ENCODE results near the gene PPP4R4. TPM values are rescaled to one million over a fixed set of nuclear protein-coding genes. Genes with fewer than 3 reads are reported as not detected.
"Not testable (repeated sequence)": the region's sequence is repeated elsewhere in the genome, so short reads cannot be mapped to it uniquely, and the experiment has no call there.

PPP4R4 gene
- total RNA-seq, 1 donor from 2014 or later, result not detected

DNA sequence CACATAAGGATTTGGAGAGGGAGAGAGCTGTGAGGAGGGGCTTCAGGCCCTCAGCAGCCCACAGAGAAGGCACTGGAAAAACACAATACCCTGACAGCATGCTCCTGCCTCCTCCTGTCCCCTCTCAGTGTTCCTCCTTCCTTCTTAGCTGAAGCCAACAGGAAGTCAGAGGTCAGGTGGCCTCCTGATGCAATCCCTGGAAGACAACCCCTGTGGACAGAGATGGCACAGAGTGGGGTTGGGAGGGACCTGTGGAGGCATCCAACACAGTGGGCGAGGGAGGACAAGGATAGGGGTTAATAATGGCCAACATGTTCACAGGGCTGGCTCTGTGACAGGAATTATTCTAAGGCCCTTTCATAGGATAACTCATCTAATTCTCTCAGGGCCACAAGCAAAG, 29.4 kb upstream of the PPP4R4 start:
- peaks cover 26% of the 10 kb centered on the region for H3K27me3 Mint-ChIP-seq (ENCODE audit: unreplicated experiment)
- H3K4me3 Mint-ChIP-seq (ENCODE audit: unreplicated experiment), result no peak overlapping the region
- DNase-seq (ENCODE audit: extremely low spot score, unreplicated experiment), result peak; percentile 48
- H3K9me3 Mint-ChIP-seq (ENCODE audit: unreplicated experiment), result no peaks in the 10 kb centered on the region
- H3K36me3 Mint-ChIP-seq (ENCODE audit: unreplicated experiment), result no peaks in the 10 kb centered on the region
- H3K4me1 Mint-ChIP-seq (ENCODE audit: unreplicated experiment), result no peaks in the 10 kb centered on the region
- TF ChIP-seq, protein P1, sequence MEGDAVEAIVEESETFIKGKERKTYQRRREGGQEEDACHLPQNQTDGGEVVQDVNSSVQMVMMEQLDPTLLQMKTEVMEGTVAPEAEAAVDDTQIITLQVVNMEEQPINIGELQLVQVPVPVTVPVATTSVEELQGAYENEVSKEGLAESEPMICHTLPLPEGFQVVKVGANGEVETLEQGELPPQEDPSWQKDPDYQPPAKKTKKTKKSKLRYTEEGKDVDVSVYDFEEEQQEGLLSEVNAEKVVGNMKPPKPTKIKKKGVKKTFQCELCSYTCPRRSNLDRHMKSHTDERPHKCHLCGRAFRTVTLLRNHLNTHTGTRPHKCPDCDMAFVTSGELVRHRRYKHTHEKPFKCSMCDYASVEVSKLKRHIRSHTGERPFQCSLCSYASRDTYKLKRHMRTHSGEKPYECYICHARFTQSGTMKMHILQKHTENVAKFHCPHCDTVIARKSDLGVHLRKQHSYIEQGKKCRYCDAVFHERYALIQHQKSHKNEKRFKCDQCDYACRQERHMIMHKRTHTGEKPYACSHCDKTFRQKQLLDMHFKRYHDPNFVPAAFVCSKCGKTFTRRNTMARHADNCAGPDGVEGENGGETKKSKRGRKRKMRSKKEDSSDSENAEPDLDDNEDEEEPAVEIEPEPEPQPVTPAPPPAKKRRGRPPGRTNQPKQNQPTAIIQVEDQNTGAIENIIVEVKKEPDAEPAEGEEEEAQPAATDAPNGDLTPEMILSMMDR (IDR thresholded peaks at IDR 0.05), result no peak
- no peak overlapping the region for H3K27ac Mint-ChIP-seq (ENCODE audit: unreplicated experiment)

DNA sequence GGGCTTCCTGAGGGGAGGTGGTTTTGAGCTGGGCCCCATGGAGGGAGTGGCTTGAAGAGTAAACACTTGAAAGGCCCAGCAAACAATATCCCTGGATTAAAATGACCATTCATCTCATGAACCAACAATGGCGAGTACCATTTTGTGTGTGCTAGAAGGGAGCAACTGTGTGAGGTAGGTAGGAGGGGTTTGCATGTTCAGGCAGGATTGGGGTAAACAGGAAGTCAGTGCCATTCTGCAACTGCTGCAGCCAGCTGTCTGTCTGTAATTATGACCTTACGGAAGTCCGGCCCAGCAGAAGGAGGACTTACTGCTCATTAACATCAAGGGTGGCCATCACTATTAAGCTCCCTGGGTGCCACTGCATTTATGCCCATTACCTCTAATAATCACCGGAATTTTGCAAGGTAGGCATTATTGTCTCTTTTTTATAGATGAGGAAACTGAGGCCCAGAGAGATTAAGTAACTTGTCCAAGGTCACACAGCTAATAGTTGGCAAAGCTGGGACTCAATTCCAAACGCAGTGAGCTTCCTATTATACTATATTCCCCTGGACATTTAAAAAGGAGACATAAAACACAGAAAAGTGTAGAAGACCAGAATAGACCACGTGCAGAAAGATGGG, 28.1 kb upstream of the PPP4R4 start:
- Mint-ChIP-seq H3K27me3 (ENCODE audit: unreplicated experiment) (peaks cover 36% of the 10 kb centered on the region), H3K4me3 (ENCODE audit: unreplicated experiment) (no peak overlapping the region), H3K4me1 (ENCODE audit: unreplicated experiment) (no peaks in the 10 kb centered on the region), H3K27ac (ENCODE audit: unreplicated experiment) (no peak overlapping the region), H3K9me3 (ENCODE audit: unreplicated experiment) (no peaks in the 10 kb centered on the region), H3K36me3 (ENCODE audit: unreplicated experiment) (no peaks in the 10 kb centered on the region)
- peak; percentile 34 for DNase-seq (ENCODE audit: extremely low spot score, unreplicated experiment)
- TF ChIP-seq, protein P1 (IDR thresholded peaks at IDR 0.05), result no peak

DNA sequence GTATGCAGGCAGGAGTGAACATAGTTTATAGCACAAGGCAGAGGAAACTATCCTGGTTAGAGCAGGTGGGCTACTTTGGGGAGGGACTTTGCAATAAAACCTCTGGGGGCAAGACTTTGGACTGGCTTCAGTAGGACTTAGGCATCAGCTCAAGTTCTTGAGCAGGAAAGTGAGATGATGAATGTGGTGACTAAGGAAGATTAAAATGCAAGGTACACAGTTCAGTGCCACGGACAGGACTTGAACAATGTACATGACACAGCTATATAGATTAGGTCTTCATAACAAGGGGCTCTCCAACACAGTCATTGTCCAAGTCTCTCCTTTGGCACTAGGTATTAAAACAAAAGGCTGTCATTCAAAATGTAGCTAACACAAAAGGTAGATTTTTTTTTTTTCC, 21.4 kb upstream of the PPP4R4 start:
- Mint-ChIP-seq H3K9me3 (ENCODE audit: unreplicated experiment) (no peaks in the 10 kb centered on the region), H3K27me3 (ENCODE audit: unreplicated experiment) (peaks cover 60% of the 10 kb centered on the region), H3K4me3 (ENCODE audit: unreplicated experiment) (no peak overlapping the region), H3K27ac (ENCODE audit: unreplicated experiment) (no peak overlapping the region), H3K4me1 (ENCODE audit: unreplicated experiment) (no peaks in the 10 kb centered on the region), H3K36me3 (ENCODE audit: unreplicated experiment) (no peaks in the 10 kb centered on the region)
- no peak for DNase-seq (ENCODE audit: extremely low spot score, unreplicated experiment)
- TF ChIP-seq, protein P1 (IDR thresholded peaks at IDR 0.05), result no peak

DNA sequence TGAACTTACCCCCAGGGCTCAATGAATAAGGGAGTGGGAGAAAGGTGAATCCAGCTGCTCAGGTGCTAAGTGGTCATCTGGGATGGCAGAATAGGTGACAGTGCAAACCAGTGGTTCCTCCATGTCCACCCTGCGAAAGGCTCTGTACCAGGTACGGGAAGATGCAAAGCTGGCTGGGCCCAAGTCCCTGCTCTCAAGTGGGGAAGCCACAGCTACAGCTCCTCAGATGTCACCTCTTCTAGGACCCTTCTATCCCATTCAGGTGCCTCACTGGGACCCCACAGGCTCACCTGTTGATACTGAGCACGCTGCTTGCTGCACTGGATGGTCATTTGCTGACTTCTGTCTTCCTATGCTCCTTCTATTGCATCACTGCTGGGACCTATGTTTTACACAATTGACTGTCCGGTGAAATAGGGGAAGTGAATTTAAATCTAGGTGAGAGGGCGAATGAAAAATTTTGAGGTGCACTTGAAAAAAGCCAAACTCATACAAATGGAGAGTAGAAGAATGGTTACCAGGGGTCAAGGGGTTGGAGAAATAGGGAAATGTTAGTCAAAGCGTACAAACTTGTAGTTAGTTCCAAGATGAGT, 20.3 kb upstream of the PPP4R4 start:
- DNase-seq (ENCODE audit: extremely low spot score, unreplicated experiment), result no peak
- H3K9me3 Mint-ChIP-seq (ENCODE audit: unreplicated experiment), result no peaks in the 10 kb centered on the region
- no peaks in the 10 kb centered on the region for H3K36me3 Mint-ChIP-seq (ENCODE audit: unreplicated experiment)
- H3K4me1 Mint-ChIP-seq (ENCODE audit: unreplicated experiment), result no peaks in the 10 kb centered on the region
- TF ChIP-seq, protein P1 (IDR thresholded peaks at IDR 0.05), result no peak
- H3K27ac Mint-ChIP-seq (ENCODE audit: unreplicated experiment), result no peak overlapping the region
- no peak overlapping the region for H3K4me3 Mint-ChIP-seq (ENCODE audit: unreplicated experiment)
- peaks cover 53% of the 10 kb centered on the region for H3K27me3 Mint-ChIP-seq (ENCODE audit: unreplicated experiment)

DNA sequence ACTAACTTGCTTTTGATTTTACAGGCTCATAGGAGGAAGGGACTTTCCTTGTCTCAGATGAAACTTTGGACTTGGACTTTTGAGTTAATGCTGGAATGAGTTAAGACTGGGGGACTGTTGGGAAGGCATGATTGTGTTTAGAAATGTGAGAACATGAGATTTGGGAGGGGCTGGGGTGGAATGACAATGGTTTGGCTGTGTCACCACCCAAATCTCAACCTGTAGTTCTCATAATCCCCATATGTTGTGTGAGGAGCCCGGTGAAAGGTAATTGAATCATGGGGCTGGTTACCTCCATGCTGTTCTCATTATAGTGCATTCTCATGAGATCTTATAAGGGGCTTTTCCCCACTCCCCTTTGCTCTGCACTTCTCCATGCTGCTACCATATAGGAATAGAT, 18.0 kb upstream of the PPP4R4 start:
- not testable (repeated sequence) for H3K4me3 Mint-ChIP-seq (ENCODE audit: unreplicated experiment); H3K27ac Mint-ChIP-seq (ENCODE audit: unreplicated experiment); H3K9me3 Mint-ChIP-seq (ENCODE audit: unreplicated experiment); H3K4me1 Mint-ChIP-seq (ENCODE audit: unreplicated experiment); H3K36me3 Mint-ChIP-seq (ENCODE audit: unreplicated experiment); DNase-seq (ENCODE audit: extremely low spot score, unreplicated experiment)
- H3K27me3 Mint-ChIP-seq (ENCODE audit: unreplicated experiment), result peaks cover 41% of the 10 kb centered on the region
